NCI-H524 treated with DMSO at 0.1 percent for 48 hours (cell line): ENCODE results near the gene FAM114A1.

Source experiments
- DNase-seq: peaks from one replicate; lab custom pipeline; 2025; lab: John Stamatoyannopoulos, UW

Gene FAM114A1

DNA sequence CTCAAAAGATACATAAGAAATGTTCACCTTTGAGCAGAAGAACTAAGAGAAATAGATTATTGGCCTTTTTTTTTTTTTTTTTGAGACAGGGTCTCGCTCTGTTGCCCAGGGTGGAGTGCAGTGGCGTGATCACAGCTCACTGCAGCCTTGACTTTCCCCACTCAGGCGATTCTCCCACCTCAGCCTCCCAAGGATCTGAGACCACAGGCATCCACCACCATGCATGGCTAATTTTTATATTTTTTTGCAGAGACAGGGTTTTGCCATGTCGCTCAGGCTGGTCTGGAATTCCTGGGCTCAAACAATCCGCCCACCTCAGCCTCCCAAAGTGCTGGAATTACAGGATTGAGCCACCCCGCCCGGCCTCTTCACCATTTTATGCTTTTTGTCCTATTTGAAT, 8.1 kb upstream of the FAM114A1 start:
- DNase-seq: no peak

DNA sequence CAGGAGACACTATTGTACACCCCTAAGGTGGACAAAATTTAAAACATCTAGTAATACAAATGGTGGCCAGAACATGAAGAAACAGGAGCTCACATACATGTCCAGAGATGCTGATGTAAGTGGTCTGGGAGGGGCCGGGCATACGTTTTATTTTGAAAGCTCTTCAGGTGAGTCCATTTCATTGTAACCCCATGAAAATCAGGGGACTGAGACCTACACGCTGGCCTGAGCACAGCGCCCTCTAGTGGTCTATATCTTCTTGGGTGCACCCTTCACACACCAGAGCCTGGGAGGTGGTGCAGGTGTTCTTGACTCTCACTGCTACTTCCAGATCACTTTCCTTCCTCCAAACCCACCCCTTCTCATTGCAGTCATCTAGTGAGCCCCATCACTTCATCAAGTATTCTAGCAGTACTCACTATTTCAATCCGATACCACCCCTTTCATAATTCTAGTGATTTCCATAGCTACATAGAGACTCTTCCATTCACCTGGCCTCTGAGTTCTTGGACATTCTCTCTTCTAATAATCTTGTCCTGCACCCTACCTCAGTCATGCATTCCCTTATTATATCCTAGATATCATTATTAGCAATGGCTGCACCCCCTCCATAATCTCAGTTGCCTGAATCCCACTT, 6.7 kb upstream of the FAM114A1 start:
- no peak for DNase-seq

DNA sequence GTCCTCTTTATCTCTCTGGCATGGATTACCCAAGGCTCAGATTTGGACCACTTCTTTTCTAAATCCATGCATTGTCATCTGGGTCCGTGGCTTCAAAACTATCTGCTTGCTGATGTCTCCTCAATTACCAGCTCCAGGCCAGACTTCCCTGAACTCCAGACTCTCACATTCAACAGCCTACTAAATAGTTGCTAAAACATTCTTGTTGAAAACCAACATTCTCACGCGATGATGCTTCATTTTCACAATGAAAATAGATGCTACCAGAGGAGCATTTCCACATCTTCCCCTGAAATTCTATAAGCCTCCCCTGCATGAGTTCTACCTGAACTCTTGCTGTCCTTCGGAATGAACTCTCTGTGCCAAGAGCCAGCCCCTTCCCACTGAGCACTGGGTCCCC, 5.8 kb upstream of the FAM114A1 start:
- no peak for DNase-seq

DNA sequence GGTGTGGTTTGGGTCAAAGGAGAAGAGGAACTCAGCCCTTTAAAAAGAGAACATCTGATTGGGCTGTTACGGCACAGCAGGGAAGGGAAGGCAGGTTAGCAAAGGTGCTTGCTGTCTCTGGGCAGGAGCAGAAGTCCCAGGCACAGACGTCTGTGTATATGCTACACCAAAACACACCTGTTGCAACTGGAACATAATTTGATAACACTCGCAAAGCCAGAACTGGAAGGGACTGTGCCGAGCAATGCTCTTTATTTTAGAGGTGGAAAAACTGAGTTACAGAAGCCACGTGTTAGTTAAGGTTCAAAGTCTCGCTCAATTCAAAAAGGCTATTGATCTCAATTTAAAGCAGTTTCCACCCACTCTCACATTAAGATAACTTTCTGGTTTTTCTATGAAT, 2.2 kb upstream of the FAM114A1 start:
- DNase-seq: no peak

DNA sequence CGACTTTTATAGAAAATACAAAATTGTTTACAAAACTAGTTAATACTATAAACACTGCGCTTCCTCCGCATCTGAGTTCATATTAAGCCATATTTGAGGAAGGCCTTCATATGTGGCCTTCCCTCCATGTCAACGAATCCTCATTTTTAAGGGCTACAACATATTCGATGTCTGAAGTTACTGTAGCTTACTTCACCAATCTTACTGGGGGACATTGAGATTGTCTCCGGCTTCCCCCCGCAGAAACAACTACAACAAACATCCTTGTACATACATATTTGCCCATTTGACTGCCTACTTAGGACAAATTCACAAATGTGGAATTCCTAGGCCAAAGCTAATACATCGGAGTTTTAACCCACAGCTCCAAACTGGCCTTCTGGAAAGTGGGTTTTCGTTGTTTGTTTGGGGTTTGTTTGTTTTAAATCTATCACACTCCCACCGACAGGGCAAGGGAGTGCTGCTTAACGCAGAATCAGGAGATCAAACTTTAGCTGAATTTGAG, 581 bp upstream of the FAM114A1 start:
- DNase-seq: no peak

DNA sequence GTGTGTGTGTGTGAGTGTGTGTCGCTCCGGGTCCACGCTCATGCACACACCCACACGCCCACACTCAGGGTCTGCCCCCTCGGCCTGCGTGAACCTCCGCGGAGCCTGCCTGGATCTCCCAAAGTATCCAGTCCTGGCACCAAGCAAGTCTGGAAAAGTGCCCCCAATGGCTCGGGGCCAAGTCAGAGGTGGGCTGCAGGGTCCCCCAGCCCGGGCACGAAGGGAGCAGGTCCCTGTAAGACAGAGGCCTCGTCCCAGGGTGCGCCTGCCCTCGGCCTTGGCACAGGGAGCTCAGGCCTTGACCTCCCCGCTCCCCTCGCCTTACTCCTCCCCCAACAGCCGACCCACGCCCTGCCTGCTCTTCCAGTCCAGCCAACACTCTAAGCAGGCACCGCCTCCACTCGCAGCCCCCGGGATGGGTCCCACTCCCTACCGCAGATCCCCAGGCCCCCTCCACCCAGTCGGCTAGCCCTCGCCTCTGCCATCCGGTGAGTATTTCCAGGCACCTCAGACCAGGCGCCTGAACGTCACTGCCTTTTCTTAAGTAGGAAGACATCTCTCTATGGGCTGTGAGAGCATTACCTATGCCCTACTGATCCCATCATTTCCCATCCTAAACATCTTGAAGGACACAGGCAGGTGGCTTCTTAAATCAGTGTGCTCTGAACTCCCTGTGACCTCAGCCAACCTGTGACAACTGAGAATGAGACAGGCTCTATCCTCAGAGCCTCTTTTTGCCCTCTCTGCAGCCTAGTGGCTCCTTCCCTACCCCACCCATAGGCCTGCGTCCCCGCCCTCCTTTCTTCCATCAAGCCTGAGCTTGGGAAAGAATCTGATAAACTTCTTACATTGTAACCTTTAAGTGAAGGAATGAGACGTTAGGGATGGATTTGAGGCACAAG, 704 bp downstream of the FAM114A1 start:
- DNase-seq: no peak

DNA sequence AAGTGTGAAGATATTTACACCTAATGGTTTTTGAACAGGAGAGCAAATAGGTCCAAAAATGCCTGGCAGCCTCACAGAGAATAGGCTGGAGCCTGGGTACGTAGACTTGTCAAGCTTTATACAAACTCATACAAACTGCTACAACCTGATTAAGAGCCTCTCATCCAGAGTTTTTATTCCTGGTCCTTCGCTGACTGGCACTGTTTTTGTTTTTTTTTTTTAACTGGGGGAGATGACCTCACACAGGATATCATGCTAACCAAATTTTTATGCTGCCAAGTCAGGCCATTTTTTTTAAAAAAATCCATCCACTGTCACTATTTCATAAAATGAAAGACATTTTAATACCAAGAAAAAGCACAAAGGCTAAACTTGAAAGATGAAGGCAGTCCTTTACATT, 1.9 kb downstream of the FAM114A1 start:
- no peak for DNase-seq

DNA sequence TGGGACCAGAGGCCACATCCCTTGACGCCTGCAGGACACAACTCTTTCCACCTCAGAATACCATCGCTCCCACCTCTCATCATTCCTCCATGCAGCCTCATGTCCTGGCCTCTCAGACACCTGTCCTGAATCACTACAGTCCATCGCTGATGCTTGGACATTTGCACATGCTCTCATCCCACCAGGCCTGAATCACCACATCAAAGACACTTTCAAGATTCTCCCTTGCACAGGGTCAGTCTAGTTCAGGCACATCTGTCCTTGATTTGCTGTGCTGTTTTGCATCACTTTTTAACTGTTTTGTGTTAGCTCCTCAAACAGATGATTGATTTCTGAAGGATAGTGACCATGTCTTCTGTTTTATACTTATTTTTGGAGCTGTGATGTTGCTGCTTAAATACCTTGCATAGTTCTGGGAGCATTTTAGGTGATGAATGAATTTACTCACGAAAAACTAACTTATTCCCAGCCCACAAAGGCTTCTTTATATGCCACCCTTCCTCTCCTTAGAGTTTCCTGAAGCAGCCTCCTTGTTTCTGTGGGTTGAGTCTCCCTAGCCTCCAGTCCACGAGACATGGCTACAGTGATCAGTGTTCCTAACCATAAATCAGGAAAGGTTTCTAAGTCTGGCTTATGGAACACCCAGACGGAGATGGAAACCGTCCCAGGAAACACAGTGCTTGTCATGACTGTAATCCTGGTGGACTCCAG, 2.6 kb downstream of the FAM114A1 start:
- no peak for DNase-seq

DNA sequence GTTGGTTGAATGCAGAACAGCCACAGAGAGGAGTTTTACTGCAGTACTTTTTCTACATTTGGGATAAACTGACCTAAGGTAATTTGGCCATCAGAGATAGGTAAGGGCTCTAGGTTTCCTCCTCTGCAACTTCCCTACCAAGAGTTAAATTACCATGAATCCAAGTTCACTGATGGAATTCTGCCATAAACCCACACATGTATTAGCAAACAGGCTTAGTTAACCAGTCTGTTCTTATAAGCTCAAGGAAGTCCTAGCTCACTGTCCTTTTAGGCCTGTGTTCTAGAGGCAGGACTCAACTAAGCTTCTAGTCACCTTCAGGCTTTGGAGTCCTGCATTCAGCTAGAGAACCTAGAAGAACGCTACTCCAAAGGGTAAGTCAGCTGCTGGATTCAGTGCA, 4.0 kb downstream of the FAM114A1 start:
- DNase-seq: no peak

DNA sequence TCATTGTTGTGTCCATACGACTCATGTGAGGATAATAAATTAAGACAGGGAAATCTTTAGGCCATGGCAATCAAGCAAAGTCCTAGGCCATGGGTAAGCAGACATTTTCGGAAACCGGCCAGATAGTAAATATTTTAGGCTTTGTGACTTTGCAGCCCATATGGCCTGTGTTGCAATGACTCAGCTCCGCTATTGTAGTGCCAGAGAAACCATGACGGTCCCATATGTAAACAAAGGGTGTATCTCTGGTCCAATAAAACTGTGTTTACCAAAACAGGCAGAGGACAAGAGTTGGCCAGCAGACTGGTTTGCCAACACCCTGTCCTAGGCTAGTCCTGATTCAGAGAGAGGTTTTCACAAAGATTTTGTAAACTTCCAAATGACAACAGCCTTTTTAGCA, 5.0 kb downstream of the FAM114A1 start:
- no peak for DNase-seq

DNA sequence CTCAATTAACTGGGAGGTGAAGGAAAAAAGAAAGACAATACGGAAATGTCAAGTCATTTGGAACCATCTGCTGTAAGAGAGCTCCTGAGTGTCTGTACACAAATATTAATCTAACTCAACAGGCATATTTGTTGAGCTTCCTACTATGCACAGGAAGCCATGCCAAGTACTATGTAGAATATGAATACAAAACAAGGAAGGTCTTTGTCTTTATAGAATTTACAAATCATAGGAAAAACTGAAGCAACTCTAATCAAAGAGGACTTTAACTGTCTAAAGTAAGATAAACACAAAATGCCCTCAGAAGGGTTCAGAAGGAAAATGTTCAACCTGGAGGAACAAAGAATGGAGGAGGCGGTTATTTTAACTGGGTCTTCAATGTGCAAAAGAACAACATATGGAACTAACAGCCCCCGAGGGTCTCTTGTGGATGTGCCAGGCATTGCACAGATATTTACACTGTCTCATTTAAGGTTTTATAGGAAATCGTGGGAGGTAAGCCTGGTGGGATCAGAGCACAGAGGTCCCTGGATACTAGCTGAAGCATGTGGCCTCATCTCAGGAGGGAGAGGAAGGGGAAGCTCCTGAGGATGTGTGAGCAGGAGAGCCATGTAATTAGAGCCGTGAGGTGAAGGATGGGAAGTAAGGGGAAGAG, 5.8 kb downstream of the FAM114A1 start:
- DNase-seq: no peak

DNA sequence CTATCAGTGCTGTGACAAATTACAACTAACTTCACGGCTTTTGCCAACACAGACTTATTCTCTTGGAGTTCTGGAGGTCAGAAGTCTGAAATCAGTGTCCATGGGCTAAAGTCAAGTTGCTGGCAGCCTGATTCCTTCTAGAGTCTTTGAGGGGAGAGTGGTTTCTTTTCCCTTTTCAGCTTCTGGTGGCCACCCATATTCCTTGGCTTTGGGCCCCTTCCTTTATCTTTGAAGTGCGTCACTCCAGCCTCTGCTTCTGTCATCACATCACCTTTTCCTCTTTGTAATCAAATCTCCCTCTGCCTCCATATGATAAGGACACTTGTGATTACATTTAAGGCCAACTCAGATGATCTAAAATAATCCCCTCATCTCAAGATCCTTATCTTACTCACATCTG, 9.0 kb downstream of the FAM114A1 start:
- no peak for DNase-seq

DNA sequence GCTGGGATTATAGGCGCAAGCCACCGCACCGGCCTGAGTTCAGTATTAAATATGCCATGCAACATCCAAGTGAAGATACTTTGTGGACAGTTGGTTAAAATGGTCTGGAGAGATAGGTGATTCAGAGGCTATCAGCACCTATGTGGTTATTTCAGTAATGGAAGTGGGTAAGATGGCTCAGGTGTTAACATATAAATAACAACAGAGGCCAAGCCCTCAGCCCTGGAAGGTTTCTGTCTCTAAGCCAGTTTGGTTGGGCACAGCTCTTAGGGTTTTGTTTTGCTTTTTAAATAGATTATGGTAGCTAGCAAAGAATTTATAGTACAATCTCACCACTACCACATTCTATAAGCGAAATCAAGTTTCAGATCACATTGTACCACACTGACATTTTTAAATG, 16.6 kb downstream of the FAM114A1 start:
- no peak for DNase-seq

DNA sequence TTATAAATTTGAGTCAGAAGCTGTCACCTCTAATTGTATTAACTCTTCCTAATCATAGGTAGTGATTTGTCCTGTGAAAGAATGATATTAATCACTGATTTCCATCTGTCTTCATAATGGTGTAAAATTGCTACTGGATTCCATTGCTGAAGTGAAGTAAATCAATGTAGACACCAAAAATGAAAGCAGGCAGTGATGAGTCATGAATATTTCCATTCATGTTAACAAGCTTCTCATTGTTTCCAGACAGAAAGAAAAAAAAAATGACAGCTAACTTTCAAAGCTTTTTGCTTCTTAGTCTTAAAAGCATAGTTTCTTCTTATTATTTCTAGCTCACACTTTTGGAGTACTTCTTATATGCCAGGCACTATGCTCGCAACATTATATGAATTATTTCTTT, 21.5 kb downstream of the FAM114A1 start:
- DNase-seq: no peak

DNA sequence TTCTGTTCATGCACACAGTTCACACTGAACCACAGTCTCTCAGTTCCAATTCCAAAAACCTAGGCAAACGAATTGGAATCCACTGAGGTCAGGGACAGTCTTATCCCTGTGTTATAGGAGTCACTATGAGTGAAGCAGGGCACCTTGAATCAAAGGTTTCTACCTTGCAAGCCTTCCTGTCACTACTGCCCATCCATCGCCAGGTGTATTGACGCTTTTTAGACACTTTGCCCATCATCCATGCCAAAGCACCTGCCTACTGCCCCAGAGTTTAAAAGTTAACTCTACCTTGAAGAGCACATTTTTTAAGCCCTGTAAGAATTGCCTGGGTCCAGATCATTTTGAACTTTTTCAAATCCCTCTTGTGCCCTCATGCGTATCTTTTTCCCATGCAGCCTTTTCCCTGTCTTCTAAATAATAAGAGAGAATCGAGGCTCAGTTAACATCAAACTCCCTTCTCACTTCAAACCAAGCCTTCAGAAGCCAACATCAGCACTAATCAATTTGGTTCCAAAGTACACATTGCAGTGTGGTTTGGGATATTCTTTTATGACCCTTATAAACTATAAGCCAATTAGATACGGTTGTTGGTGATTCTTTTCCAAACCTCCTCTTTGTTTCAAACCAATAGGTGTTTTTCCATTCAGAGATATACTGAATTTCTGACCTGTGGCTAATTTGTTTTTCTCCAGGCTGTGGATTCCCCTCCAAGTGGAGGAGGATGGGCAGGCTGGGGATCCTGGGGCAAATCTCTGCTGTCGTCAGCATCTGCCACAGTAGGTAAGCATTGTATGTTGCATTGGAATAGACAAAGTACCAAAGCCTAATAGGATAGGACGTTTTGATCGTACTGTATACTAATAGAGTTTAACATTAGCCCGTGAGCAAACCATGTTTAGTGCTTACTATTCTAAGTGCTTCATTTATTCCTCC, 23.7 kb downstream of the FAM114A1 start:
- no peak for DNase-seq

DNA sequence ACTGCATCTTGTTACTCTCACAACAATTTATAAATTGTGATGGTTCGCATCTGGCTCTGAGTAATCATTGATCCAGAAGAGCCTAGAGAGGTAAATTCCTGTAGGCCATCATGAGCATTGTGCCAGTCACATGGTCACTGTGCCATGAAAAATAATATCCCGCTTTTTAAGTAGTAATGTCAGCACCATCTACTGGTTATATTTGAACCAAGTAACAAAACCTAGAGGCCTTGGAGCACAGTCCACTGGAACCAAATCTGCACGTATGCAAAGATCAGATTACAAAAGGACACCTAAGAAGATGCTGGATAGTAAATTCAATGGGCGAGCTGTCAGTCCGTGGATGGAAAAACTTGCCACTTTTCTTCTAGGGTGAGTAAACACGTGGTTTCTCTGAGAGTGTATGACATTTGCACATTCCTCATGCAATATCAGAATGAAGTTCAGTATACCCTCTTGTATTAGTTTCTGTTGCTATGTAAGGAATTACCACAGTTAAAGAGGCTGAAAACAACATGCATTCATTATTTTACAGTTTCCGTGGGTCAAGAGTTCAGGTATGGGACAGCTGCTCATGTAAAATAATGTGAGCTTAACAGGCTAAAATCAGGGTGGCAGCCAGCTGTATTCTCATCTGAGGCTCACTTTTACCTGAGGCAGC, 26.8 kb downstream of the FAM114A1 start:
- DNase-seq: no peak

DNA sequence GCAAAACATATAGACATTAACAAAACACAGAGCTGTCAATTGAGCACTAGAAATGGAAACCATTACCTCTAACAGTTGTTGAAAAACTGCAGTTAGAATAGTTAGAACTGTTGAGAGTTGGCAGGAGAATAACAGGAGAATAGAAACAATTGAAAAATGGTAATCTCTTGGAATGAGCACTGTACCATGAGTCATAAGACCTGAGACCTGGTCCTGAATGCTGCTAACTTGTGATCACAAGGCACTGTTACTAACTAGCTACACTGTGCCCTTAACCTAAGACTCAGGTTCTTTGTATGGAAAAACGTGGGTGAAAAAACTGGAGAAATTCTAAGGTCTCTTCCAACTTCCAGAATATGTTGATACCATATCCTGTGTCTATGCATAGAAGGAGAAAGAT, 29.3 kb downstream of the FAM114A1 start:
- no peak for DNase-seq

DNA sequence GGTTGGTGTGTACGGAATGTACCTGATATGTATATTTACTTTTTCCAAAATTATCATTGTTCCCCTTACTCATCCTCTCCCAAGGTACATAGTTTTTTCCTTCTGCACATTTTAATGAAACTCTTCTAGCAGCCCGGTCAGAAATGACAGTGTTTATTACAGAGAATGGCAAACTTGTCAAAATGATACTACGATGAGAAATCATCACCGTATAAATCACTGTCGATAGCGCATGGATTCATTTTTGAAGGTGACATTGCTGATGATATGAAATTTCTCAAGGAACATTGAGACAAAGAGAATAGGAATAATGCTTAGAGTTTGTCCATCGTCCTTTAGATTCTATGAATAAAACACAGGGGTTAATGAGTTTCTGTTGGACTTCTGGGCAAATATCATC, 30.6 kb downstream of the FAM114A1 start:
- no peak for DNase-seq

DNA sequence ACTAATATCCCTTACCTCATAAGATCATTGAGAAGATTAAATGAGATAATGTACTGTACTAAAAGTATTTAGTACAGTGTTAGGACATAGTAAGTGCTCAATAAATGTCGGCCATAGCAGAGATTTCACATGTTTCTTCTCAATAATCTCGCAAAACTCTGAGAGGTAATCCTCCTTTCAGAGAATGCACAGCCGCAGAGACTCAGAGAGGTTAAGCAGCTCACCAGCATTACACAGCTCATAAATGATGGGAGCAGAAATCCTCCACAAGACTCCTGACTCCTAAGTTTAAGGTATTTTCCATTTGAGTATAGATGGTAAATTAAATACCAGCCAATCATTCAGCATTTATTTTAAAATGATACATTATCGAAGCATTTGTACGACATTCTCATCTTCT, 34.6 kb downstream of the FAM114A1 start:
- no peak for DNase-seq

DNA sequence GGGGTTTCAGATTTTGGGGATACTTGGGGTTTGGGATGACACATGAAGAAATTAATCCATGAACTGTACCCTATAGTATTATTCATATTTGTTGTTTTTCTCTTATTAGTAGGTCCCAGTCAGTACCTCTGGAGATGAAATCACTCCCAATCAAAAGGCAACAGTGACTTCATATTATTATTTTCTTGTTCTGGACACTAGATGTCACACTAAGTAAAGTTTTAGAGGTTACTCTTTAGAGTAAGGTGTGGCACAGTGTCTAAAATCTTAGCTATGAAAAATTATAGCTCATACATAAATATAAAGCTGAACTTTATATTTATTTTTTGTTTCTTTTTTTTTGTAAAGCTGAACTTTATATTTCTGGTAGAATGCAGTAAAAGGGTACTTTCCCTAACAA, 35.1 kb downstream of the FAM114A1 start:
- DNase-seq: peak; percentile 17
